ENCODE data around the gene RTN4IP1.

RTN4IP1 gene

GRCh38 chr6:106557837-106558236 lies 71.5 kb downstream of the RTN4IP1 start:
- H3K36me3 ChIP-seq = no peaks in the 10 kb centered on the region
- no peaks in the 10 kb centered on the region for H3K9me3 ChIP-seq (ENCODE audit: severe bottlenecking)
- DNase-seq = no peak
- H3K4me3 ChIP-seq (ENCODE audit: low read depth, low read length) = no peak overlapping the region
- TF ChIP-seq CTCF (IDR thresholded peaks at IDR 0.05; ENCODE audit: low read depth, low read length) = no peak
- no peak overlapping the region for H3K27ac ChIP-seq
- no peaks in the 10 kb centered on the region for H3K27me3 ChIP-seq (ENCODE audit: insufficient read depth, low read depth, severe bottlenecking)

- no peak overlapping the region for H3K27ac ChIP-seq
- no peak for TF ChIP-seq CTCF (IDR thresholded peaks at IDR 0.05; ENCODE audit: low read depth, low read length)
- DNase-seq = no peak
- no peaks in the 10 kb centered on the region for H3K27me3 ChIP-seq (ENCODE audit: insufficient read depth, low read depth, severe bottlenecking)
- H3K4me3 ChIP-seq (ENCODE audit: low read depth, low read length) = no peak overlapping the region
- no peaks in the 10 kb centered on the region for H3K9me3 ChIP-seq (ENCODE audit: severe bottlenecking)
- no peaks in the 10 kb centered on the region for H3K36me3 ChIP-seq
Measured at GRCh38 chr6:106556368-106556960, 72.8 kb downstream of the RTN4IP1 start.

- Histone ChIP-seq H3K4me3 (ENCODE audit: low read depth, low read length) (no peak overlapping the region), H3K9me3 (ENCODE audit: severe bottlenecking) (no peaks in the 10 kb centered on the region), H3K27ac (no peak overlapping the region), H3K27me3 (ENCODE audit: insufficient read depth, low read depth, severe bottlenecking) (no peaks in the 10 kb centered on the region), H3K36me3 (no peaks in the 10 kb centered on the region)
- DNase-seq = no peak
- TF ChIP-seq CTCF (IDR thresholded peaks at IDR 0.05; ENCODE audit: low read depth, low read length) = no peak
Measured at GRCh38 chr6:106555767-106556166, 73.5 kb downstream of the RTN4IP1 start.

GRCh38 chr6:106553440-106553839 lies 75.9 kb downstream of the RTN4IP1 start:
- no peaks in the 10 kb centered on the region for H3K9me3 ChIP-seq (ENCODE audit: severe bottlenecking)
- no peaks in the 10 kb centered on the region for H3K27me3 ChIP-seq (ENCODE audit: insufficient read depth, low read depth, severe bottlenecking)
- no peak overlapping the region for H3K27ac ChIP-seq
- H3K36me3 ChIP-seq = no peaks in the 10 kb centered on the region
- H3K4me3 ChIP-seq (ENCODE audit: low read depth, low read length) = no peak overlapping the region
- no peak for DNase-seq
- TF ChIP-seq CTCF (IDR thresholded peaks at IDR 0.05; ENCODE audit: low read depth, low read length) = no peak

GRCh38 chr6:106551155-106551554 lies 78.1 kb downstream of the RTN4IP1 start:
- H3K27ac ChIP-seq = no peak overlapping the region
- H3K36me3 ChIP-seq = no peaks in the 10 kb centered on the region

More at GRCh38 chr6:106551155-106551554, 78.1 kb downstream of the RTN4IP1 start:
- Histone ChIP-seq H3K9me3 (ENCODE audit: severe bottlenecking) (no peaks in the 10 kb centered on the region), H3K27me3 (ENCODE audit: insufficient read depth, low read depth, severe bottlenecking) (no peaks in the 10 kb centered on the region), H3K4me3 (ENCODE audit: low read depth, low read length) (no peak overlapping the region)
- no peak for DNase-seq
- TF ChIP-seq CTCF (IDR thresholded peaks at IDR 0.05; ENCODE audit: low read depth, low read length) = no peak
